H9 (cell line): ENCODE data around the gene ZNF408. TPM values are rescaled to one million over a fixed set of nuclear protein-coding genes. Genes with fewer than 3 reads are reported as not detected.

Experiments used
- DNase-seq: peaks from one replicate; pipeline ENCODE4 v3.0.0-alpha.2; 2017
- H2AFZ ChIP-seq: one replicate; pipeline ENCODE4 v1.6.1; 2013; ENCODE audit warnings: mild to moderate bottlenecking, low read length, control low read depth, moderate library complexity
- H2AK5ac ChIP-seq: 2 replicates; pipeline ENCODE4 v1.6.1; 2013; ENCODE audit warnings: low read length, control low read depth, mixed read lengths; ENCODE audit not compliant: insufficient read length
- H2BK120ac ChIP-seq: one replicate; pipeline ENCODE4 v1.6.1; 2013; ENCODE audit warnings: low read depth, mild to moderate bottlenecking, low read length, control low read depth, inconsistent platforms; ENCODE audit not compliant: poor library complexity, severe bottlenecking
- H2BK12ac ChIP-seq: 2 replicates; pipeline ENCODE4 v1.6.1; 2013; ENCODE audit warnings: low read length, control low read depth, mixed read lengths, low read depth; ENCODE audit not compliant: insufficient read length
- H2BK15ac ChIP-seq: 2 replicates; pipeline ENCODE4 v1.6.1; 2013; ENCODE audit warnings: low read depth, low read length, control low read depth
- H2BK20ac ChIP-seq: one replicate; pipeline ENCODE4 v1.6.1; 2013; ENCODE audit warnings: low read depth, mild to moderate bottlenecking, low read length, control low read depth, inconsistent platforms; ENCODE audit not compliant: poor library complexity, severe bottlenecking
- H2BK5ac ChIP-seq: 2 replicates; pipeline ENCODE4 v1.6.1; 2013; ENCODE audit warnings: low read length, control low read depth, mixed read lengths; ENCODE audit not compliant: insufficient read length
- H3K14ac ChIP-seq: 2 replicates; pipeline ENCODE4 v1.6.1; 2013; ENCODE audit warnings: low read length, control low read depth; ENCODE audit not compliant: insufficient read depth
- H3K18ac ChIP-seq: 2 replicates; pipeline ENCODE4 v1.6.1; 2013; ENCODE audit warnings: low read depth, mild to moderate bottlenecking, mixed read lengths, low read length, control low read depth; ENCODE audit not compliant: insufficient read length
- H3K23ac ChIP-seq: 2 replicates; pipeline ENCODE4 v1.6.1; 2013; ENCODE audit warnings: low read length, control low read depth, mixed read lengths, low read depth; ENCODE audit not compliant: insufficient read length
- H3K23me2 ChIP-seq: 2 replicates; pipeline ENCODE4 v1.6.1; 2013; ENCODE audit warnings: low read depth, mild to moderate bottlenecking, mixed read lengths, low read length, control low read depth; ENCODE audit not compliant: insufficient read length, poor library complexity, severe bottlenecking
- H3K27ac ChIP-seq: 2 replicates; pipeline ENCODE4 v1.5.1; 2013; ENCODE audit warnings: low read length, control low read depth, mixed read lengths, low read depth; ENCODE audit not compliant: insufficient read length
- H3K27me3 ChIP-seq: 2 replicates; pipeline ENCODE4 v1.6.1; 2013; ENCODE audit warnings: low read length, control low read depth, inconsistent platforms; ENCODE audit not compliant: insufficient read depth
- H3K4ac ChIP-seq: 2 replicates; pipeline ENCODE4 v1.6.1; 2013; ENCODE audit warnings: low read depth, mild to moderate bottlenecking, control low read depth, inconsistent platforms, low read length, moderate library complexity
- H3K4me1 ChIP-seq: 2 replicates; pipeline ENCODE4 v1.6.1; 2013; ENCODE audit warnings: low read length, control low read depth, inconsistent platforms; ENCODE audit not compliant: insufficient read depth
- H3K4me2 ChIP-seq: 2 replicates; pipeline ENCODE4 v1.6.1; 2013; ENCODE audit warnings: low read length, control low read depth, mixed read lengths; ENCODE audit not compliant: insufficient read length, insufficient read depth
- H3K56ac ChIP-seq: 2 replicates; pipeline ENCODE4 v1.6.1; 2013; ENCODE audit warnings: low read depth, mild to moderate bottlenecking, mixed read lengths, low read length, control low read depth; ENCODE audit not compliant: insufficient read length
- H3K79me1 ChIP-seq: 2 replicates; pipeline ENCODE4 v1.6.1; 2013; ENCODE audit warnings: low read depth, mild to moderate bottlenecking, moderate library complexity, low read length, control low read depth, inconsistent platforms; ENCODE audit not compliant: insufficient read depth, poor library complexity, severe bottlenecking
- H3K79me2 ChIP-seq: 2 replicates; pipeline ENCODE4 v1.6.1; 2013; ENCODE audit warnings: low read length, control low read depth, inconsistent platforms; ENCODE audit not compliant: insufficient read depth
- H3K9ac ChIP-seq: 2 replicates; pipeline ENCODE4 v1.6.1; 2013; ENCODE audit warnings: low read length, control low read depth, mixed read lengths; ENCODE audit not compliant: insufficient read length; ENCODE audit errors: extremely low read depth
- H3K9me3 ChIP-seq: one replicate; pipeline ENCODE4 v1.6.1; 2013; ENCODE audit warnings: low read depth, low read length, inconsistent platforms; ENCODE audit not compliant: control insufficient read depth
- H3T11ph ChIP-seq: one replicate; pipeline ENCODE4 v1.6.1; 2013; ENCODE audit warnings: mild to moderate bottlenecking, low read length, control low read depth, inconsistent platforms
- H4K20me1 ChIP-seq: one replicate; pipeline ENCODE4 v1.6.1; 2013; ENCODE audit not compliant: control insufficient read depth, insufficient read length, insufficient read depth
- H4K5ac ChIP-seq: 2 replicates; pipeline ENCODE4 v1.6.1; 2013; ENCODE audit warnings: low read depth, mild to moderate bottlenecking, mixed read lengths, low read length, control low read depth; ENCODE audit not compliant: insufficient read length
- H4K8ac ChIP-seq: replicated peaks from 2 replicates; pipeline ENCODE4 v1.6.1; 2013; ENCODE audit warnings: low read length, control low read depth, mixed read lengths, low read depth; ENCODE audit not compliant: insufficient read length
- H4K91ac ChIP-seq: 2 replicates; pipeline ENCODE4 v1.6.1; 2013; ENCODE audit warnings: low read depth, mild to moderate bottlenecking, moderate library complexity, mixed read lengths, low read length, control low read depth; ENCODE audit not compliant: insufficient read length
- H3K27ac Mint-ChIP-seq, 3 experiments: 2 replicates in 2 of 3; 3 replicates in 1 of 3; pipeline ENCODE4 v1.8.0; 2020 to 2021; ENCODE audit warnings: mixed read lengths in 3 of 3, mild to moderate bottlenecking in 1 of 3, moderate library complexity in 1 of 3
- H3K27me3 Mint-ChIP-seq: 2 replicates; pipeline ENCODE4 v1.8.0; 2021; ENCODE audit warnings: low read depth, mild to moderate bottlenecking, moderate library complexity, mixed read lengths
- H3K36me3 Mint-ChIP-seq, 3 experiments: 2 replicates in 2 of 3; 3 replicates in 1 of 3; pipeline ENCODE4 v1.8.0; 2020 to 2021; ENCODE audit warnings: low read depth in 3 of 3, mixed read lengths in 3 of 3; ENCODE audit not compliant: insufficient read depth in 1 of 3
- H3K4me1 Mint-ChIP-seq, 2 experiments: 2 replicates each; pipeline ENCODE4 v1.8.0; 2020; ENCODE audit warnings: mixed read lengths in 2 of 2
- H3K4me3 Mint-ChIP-seq, 2 experiments: 2 replicates in 1 of 2; 3 replicates in 1 of 2; pipeline ENCODE4 v1.8.0; 2020 to 2021; ENCODE audit warnings: mild to moderate bottlenecking in 2 of 2, mixed read lengths in 2 of 2, moderate library complexity in 1 of 2
- H3K9me3 Mint-ChIP-seq, 2 experiments: 2 replicates in 1 of 2; 3 replicates in 1 of 2; pipeline ENCODE4 v1.8.0; 2020; ENCODE audit warnings: mild to moderate bottlenecking in 2 of 2, mixed read lengths in 2 of 2, moderate library complexity in 1 of 2
- CTCF ChIP-seq: fragments of 200-600 bp; sonication (generic); conservative IDR thresholded peaks from 3 replicates; pipeline ENCODE4 v1.8.0; 2021; ENCODE audit warnings: antibody characterized with exemption, mild to moderate bottlenecking
- WGBS: extraction: QIAGEN DNeasy Blood & Tissue Kit; methylation state at CpG from one replicate; pipeline ENCODE4 v1.1.7; 2013; ENCODE audit warnings: missing lambda C conversion rate, low lambda C conversion rate, mixed read lengths; ENCODE audit not compliant: insufficient read length; ENCODE audit errors: extremely low coverage; 5-methylcytosine and 5-hydroxymethylcytosine counted together
- total RNA-seq: library from RNA; stranded (reverse); gene quantifications from 2 replicates; pipeline ENCODE4 v1.2.1, GENCODE V29; 2021

ZNF408 gene
- total RNA-seq, 1 experiment from 2014 or later: 16.6 TPM

GRCh38 chr11:46731545-46731944 is 30.7 kb downstream of the ZNF408 start:
- H3K18ac ChIP-seq: no peak overlapping the region
- no peaks in the 10 kb centered on the region for H3K23me2 ChIP-seq
- no peak overlapping the region for H2BK120ac ChIP-seq
- no peak overlapping the region for H4K91ac ChIP-seq
- DNase-seq: no peak
- no peak overlapping the region for H3K9ac ChIP-seq
- H3K4me2 ChIP-seq: no peak overlapping the region
- no peak overlapping the region for H3K27ac Mint-ChIP-seq
- H3K27me3 ChIP-seq: no peaks in the 10 kb centered on the region
- no peak overlapping the region for H2BK15ac ChIP-seq
- no peaks in the 10 kb centered on the region for H3K79me1 ChIP-seq
- no peaks in the 10 kb centered on the region for H3K79me2 ChIP-seq
- no peaks in the 10 kb centered on the region for H3K9me3 Mint-ChIP-seq
- no CpG with 5 or more reads among the region's 4 CpGs for WGBS
- no peak overlapping the region for H3K23ac ChIP-seq
- H3K36me3 Mint-ChIP-seq: no peaks in the 10 kb centered on the region
- H3T11ph ChIP-seq: no peak overlapping the region
- no peak overlapping the region for H3K4ac ChIP-seq
- H4K5ac ChIP-seq: no peak overlapping the region
- no peak for TF ChIP-seq CTCF
- H3K27me3 Mint-ChIP-seq: no peaks in the 10 kb centered on the region; the same call in 1 of the 2 replicates
- H3K4me3 Mint-ChIP-seq: no peak overlapping the region
- H2AK5ac ChIP-seq: no peak overlapping the region
- H3K56ac ChIP-seq: no peak overlapping the region
- no peak overlapping the region for H3K27ac ChIP-seq
- H2BK12ac ChIP-seq: no peak overlapping the region
- H3K9me3 ChIP-seq: no peaks in the 10 kb centered on the region
- no peak overlapping the region for H3K14ac ChIP-seq
- no peak overlapping the region for H2AFZ ChIP-seq
- H4K8ac ChIP-seq: no peak overlapping the region
- H3K4me1 Mint-ChIP-seq: no peaks in the 10 kb centered on the region
- H3K4me1 ChIP-seq: no peaks in the 10 kb centered on the region
- H2BK5ac ChIP-seq: no peak overlapping the region
- no peaks in the 10 kb centered on the region for H4K20me1 ChIP-seq
- H2BK20ac ChIP-seq: no peak overlapping the region
